Calu3 (cell line): ENCODE measurements around the gene IDS. TPM values are rescaled to one million over a fixed set of nuclear protein-coding genes. Genes with fewer than 3 reads are reported as not detected.

Experiments
- BruUV-seq: library from RNA; stranded (reverse); fragments of 400-500 nt; replicated peaks from 2 replicates; lab custom pipeline; 2021; lab: Mats Ljungman, UMichigan
- CTCF ChIA-PET: fragments of 300-600 bp; sonication (Branson Sonifier 250); formaldehyde crosslinking; loops from one replicate; lab custom pipeline; 2022; ENCODE audit warnings: antibody characterized with exemption; lab: Charles Lee
- DNase-seq: peaks from one replicate; pipeline ENCODE4 v3.0.0; 2022
- H3K27ac Mint-ChIP-seq: one replicate; pipeline ENCODE4 v1.8.0; 2022; ENCODE audit warnings: mixed read lengths; ENCODE audit not compliant: unreplicated experiment
- H3K27me3 Mint-ChIP-seq: one replicate; pipeline ENCODE4 v1.8.0; 2022; ENCODE audit warnings: mixed read lengths; ENCODE audit not compliant: unreplicated experiment
- H3K36me3 Mint-ChIP-seq: one replicate; pipeline ENCODE4 v1.8.0; 2022; ENCODE audit warnings: mild to moderate bottlenecking, moderate library complexity, mixed read lengths; ENCODE audit not compliant: insufficient read depth, unreplicated experiment
- H3K4me1 Mint-ChIP-seq: one replicate; pipeline ENCODE4 v1.8.0; 2022; ENCODE audit warnings: mild to moderate bottlenecking, low read depth, mixed read lengths; ENCODE audit not compliant: unreplicated experiment
- H3K4me3 Mint-ChIP-seq: one replicate; pipeline ENCODE4 v1.8.0; 2022; ENCODE audit warnings: mild to moderate bottlenecking, low read depth, moderate library complexity, mixed read lengths; ENCODE audit not compliant: unreplicated experiment
- H3K9me3 Mint-ChIP-seq: one replicate; pipeline ENCODE4 v1.8.0; 2022; ENCODE audit warnings: low read depth, mixed read lengths; ENCODE audit not compliant: unreplicated experiment
- intact Hi-C: fragments of 100-400 bp; cut with micrococcal nuclease; formaldehyde crosslinking; loops from one replicate; pipeline ENCODE4 v1.10.0; 2022; ENCODE audit not compliant: unreplicated experiment
- total RNA-seq: library from RNA; stranded (reverse); gene quantifications from 2 replicates; pipeline ENCODE4 v1.2.3, GENCODE V29; 2022
- TF ChIP-seq, protein P1 (sequence below): fragments of 200-600 bp; IDR thresholded peaks from one replicate; pipeline ENCODE4 v1.8.0; 2022; ENCODE audit warnings: antibody characterized with exemption; ENCODE audit not compliant: unreplicated experiment

The IDS gene
- total RNA-seq, 1 experiment from 2014 or later: 84.4 TPM

DNA sequence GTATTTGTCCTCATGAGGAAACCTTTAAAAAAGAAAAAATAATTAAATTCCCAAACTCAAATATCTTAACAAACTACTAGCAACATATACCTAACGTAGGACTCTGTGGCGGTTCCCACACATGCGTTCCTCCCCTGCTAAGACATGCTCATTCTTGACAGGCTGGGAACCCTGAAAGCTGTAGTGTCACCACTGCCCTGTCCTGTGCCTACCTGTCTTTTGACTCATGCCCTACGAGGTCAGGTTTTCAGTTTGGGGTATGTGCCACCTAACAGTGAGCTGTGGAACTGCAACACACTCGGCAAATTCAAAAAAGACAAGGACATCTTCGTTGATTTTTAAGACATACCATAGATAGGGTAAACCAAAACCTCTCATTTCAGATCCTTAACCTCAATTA is 17.8 kb downstream of the IDS start:
- CTCF ChIA-PET: no interaction called here
- TF ChIP-seq, protein P1, sequence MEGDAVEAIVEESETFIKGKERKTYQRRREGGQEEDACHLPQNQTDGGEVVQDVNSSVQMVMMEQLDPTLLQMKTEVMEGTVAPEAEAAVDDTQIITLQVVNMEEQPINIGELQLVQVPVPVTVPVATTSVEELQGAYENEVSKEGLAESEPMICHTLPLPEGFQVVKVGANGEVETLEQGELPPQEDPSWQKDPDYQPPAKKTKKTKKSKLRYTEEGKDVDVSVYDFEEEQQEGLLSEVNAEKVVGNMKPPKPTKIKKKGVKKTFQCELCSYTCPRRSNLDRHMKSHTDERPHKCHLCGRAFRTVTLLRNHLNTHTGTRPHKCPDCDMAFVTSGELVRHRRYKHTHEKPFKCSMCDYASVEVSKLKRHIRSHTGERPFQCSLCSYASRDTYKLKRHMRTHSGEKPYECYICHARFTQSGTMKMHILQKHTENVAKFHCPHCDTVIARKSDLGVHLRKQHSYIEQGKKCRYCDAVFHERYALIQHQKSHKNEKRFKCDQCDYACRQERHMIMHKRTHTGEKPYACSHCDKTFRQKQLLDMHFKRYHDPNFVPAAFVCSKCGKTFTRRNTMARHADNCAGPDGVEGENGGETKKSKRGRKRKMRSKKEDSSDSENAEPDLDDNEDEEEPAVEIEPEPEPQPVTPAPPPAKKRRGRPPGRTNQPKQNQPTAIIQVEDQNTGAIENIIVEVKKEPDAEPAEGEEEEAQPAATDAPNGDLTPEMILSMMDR: peak; percentile 23
- H3K4me3 Mint-ChIP-seq: no peak overlapping the region
- peaks cover 33% of the 10 kb centered on the region for H3K36me3 Mint-ChIP-seq
- H3K9me3 Mint-ChIP-seq: no peaks in the 10 kb centered on the region
- no peak for DNase-seq
- H3K27ac Mint-ChIP-seq: no peak overlapping the region
- H3K4me1 Mint-ChIP-seq: no peaks in the 10 kb centered on the region
- no peaks in the 10 kb centered on the region for H3K27me3 Mint-ChIP-seq
- no TSS peak for BruUV-seq
- intact Hi-C loops: no loop called here

GRCh38 chrX:149476513-149476912 is 28.6 kb downstream of the IDS start:
- CTCF ChIA-PET: no interaction called here
- no peaks in the 10 kb centered on the region for H3K27me3 Mint-ChIP-seq
- no TSS peak for BruUV-seq
- TF ChIP-seq, protein P1: no peak
- H3K9me3 Mint-ChIP-seq: no peaks in the 10 kb centered on the region
- H3K36me3 Mint-ChIP-seq: peaks cover 8% of the 10 kb centered on the region
- intact Hi-C loops: no loop called here
- DNase-seq: no peak
- H3K4me3 Mint-ChIP-seq: no peak overlapping the region
- H3K4me1 Mint-ChIP-seq: no peaks in the 10 kb centered on the region
- H3K27ac Mint-ChIP-seq: no peak overlapping the region

GRCh38 chrX:149473966-149474365 is 31.1 kb downstream of the IDS start:
- TF ChIP-seq, protein P1: no peak
- Mint-ChIP-seq H3K4me3 (no peak overlapping the region), H3K9me3 (no peaks in the 10 kb centered on the region), H3K4me1 (no peaks in the 10 kb centered on the region), H3K36me3 (peaks cover 4% of the 10 kb centered on the region), H3K27me3 (no peaks in the 10 kb centered on the region), H3K27ac (no peak overlapping the region)
- BruUV-seq: no TSS peak
- intact Hi-C loops: no loop called here
- DNase-seq: no peak
- CTCF ChIA-PET: no interaction called here

DNA sequence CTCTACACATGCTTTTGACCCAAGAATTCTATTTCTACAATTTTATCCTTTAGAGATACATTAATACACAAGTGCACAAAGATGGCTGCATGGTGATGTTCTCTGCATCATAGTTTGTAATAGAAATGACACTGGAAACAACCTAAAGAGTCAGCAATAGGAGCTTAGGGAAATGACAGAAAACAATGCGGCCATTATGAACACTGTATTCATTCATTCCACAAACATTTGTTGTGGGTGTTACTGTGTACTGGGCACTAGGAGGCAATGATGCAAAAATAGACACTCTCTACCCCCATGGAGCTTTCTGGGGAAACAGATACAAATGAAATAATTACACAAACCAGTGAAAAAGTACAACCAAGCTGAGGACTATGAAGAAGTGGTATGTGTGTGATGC is 32.0 kb downstream of the IDS start:
- Mint-ChIP-seq H3K4me1 (no peaks in the 10 kb centered on the region), H3K27ac (no peak overlapping the region), H3K27me3 (no peaks in the 10 kb centered on the region), H3K36me3 (peaks cover 3% of the 10 kb centered on the region), H3K9me3 (no peaks in the 10 kb centered on the region), H3K4me3 (no peak overlapping the region)
- BruUV-seq: no TSS peak
- TF ChIP-seq, protein P1: no peak
- CTCF ChIA-PET: no interaction called here
- DNase-seq: no peak
- intact Hi-C loops: no loop called here
